ENCODE measurements around the gene SEMA3G.

The SEMA3G gene

DNA sequence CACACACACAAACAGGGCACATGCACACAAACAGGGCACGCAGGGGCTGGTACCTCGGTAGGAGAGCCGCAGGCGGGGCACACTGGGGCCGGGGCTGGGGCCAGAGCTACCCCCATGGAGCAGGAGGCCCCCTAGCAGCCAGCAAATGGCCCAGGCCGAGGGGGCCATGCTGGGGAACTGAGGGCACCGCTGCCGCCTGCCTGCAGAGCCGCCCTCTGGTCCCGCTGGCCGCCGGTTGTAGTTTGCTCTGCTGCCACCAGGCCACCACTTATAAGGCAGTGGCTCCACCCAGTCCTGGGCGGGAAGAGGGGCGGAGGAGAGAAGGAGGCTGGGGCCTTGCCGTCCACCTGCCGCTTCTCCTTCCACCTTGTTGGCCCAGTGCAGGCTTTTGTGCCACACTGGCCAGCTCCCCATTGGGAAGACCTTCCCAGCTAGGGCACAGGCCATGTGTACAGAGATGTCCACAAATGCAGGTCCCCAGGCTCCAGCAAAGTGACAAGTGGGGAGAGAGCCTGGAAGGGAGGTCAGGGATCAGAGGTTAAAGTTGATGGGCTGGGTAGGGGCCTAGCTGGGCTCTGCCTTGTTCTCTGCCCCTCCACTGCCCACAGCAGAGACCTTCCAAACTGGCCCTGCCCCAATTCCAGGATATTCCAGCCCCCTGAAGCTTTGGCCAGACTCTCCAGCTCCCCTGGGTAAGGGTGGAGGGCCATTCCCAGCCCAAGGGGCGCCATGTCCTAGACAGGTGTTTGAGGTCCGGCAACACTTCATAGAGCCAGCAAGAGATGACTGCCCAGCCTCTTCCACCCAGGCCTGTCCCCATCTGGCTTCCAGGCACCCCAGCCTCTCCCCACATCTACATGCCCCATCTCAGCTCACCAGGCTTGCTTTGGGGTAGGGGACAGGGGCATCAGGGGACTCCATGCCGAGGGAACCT lies at the start of gene SEMA3G:
Gene SEMA3G, minus strand, starts transcription at position 244 of the 934 bp plus-strand sequence. Its CDS starts 76 bp downstream, at position 168.
- DNase-seq = peak; percentile 27

DNA sequence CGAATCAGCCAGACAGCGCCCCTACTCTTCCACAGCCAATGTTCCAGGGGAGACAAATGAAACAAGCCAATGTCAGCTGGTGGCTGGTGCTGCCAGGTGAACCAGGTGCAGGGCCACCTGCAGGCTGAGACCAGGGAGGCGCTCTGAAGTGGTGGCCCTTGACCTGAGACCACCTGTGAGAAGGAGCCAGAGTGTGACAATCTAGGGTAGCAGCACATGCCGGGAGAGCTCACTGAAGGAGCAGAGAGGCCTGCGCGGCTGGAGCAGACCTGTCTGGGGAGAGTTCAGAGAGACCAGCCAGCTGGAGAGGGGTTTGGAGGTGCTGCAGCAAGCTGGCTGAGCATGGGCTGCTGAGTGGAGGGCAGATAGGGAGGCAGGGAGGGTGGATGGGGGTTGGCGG lies 49.5 kb upstream of the SEMA3G start:
- DNase-seq = no peak

DNA sequence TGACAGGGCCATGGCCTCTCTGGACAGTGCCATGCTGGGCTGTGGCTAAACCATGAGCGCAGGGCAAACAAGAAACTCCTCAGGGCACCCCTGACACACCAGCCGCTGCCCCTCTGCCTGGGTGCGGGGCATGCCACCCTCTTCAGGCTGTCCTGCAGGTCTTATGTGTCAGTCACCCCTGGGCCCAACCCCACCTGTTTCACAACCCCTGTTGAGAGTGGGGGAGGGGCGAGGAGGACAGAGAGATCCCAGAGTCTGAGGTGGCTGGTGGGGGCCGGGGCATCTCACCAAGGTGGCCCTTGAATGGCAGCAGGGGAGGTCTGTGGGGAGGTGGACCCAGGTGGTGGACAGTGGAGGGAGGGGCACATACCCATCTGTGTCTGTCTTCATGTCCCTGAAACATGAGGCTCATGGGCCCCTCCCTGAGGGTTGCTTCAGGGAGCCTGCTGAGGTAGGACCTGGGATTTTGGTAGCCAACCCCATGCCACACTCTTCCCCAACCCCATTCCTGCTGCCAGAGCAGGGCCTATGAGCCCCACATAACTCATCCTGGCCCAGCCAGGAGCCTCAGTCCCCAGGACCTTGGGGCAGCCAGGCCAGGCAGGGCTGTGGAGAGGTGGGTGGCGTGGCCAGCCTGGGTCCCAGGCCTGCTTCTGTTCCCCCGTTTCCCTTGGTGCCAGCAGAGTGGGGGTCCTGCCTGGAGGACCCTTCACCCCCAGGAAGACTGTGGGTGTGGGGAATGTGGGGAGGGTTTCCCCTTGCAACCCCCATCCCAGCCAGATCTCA lies 48.5 kb upstream of the SEMA3G start:
- no peak for DNase-seq

DNA sequence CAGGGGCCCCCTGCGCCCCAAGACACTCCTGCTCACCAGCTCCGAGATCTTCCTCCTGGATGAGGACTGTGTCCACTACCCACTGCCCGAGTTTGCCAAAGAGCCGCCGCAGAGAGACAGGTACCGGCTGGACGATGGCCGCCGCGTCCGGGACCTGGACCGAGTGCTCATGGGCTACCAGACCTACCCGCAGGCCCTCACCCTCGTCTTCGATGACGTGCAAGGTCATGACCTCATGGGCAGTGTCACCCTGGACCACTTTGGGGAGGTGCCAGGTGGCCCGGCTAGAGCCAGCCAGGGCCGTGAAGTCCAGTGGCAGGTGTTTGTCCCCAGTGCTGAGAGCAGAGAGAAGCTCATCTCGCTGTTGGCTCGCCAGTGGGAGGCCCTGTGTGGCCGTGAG lies 47.2 kb upstream of the SEMA3G start:
- no peak for DNase-seq

DNA sequence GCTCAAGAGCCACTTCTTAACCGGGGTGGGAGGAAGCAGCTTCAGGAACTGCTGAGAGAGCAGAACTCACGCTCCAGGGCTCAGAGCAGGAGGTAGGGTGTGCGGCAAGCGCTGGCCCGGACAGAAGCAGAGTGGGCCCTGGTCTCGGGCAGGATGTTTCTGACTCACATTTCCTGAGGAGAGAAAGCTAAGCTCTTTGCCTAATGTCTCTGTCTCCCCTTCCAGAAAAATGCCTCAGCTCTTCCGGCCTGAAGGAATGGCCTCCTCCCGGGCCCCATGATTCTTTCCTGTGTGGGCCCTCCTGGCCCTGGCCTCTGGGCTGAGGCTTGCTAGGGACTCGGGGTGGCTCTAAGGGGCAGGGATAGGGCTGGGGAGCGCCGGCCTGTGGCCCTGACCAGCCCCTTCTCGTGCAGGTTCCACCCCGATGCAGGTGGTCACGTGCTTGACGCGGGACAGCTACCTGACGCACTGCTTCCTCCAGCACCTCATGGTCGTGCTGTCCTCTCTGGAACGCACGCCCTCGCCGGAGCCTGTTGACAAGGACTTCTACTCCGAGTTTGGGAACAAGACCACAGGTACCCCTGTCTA lies 46.1 kb upstream of the SEMA3G start:
- DNase-seq = peak; percentile 36

DNA sequence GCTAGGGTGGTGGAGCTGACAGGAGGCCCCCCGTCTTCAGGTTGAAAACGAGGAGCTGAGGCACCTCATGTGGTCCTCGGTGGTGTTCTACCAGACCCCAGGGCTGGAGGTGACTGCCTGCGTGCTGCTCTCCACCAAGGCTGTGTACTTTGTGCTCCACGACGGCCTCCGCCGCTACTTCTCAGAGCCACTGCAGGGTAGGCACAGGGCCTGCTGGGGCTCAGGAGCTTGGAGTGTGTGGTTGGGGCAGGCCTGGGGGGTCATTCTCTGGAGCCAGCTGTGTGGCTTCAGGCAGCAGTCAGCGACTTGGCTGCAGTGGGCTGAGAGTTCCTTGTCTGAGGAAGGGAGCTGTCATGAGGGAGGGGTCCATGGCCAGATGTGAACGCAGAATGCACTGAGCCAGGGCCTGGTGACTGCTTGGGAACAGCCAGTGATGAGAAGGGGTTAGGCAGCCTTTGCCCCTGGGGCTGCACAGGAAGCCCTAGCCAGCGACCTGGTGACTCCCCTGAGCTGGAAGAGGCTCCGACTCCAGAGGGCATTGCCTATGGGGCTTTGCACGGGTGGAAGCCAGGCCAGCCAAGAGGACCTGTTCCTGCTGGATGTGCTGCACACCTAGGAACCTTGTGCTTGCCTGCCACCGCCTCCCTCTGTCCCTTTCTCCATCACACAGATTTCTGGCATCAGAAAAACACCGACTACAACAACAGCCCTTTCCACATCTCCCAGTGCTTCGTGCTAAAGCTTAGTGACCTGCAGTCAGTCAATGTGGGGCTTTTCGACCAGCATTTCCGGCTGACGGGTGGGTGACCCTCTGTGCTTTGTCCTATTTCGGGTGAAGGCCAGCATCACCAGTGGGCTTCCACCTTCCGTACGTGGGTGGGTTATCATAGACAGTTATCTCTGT lies 45.4 kb upstream of the SEMA3G start:
- DNase-seq = no peak

DNA sequence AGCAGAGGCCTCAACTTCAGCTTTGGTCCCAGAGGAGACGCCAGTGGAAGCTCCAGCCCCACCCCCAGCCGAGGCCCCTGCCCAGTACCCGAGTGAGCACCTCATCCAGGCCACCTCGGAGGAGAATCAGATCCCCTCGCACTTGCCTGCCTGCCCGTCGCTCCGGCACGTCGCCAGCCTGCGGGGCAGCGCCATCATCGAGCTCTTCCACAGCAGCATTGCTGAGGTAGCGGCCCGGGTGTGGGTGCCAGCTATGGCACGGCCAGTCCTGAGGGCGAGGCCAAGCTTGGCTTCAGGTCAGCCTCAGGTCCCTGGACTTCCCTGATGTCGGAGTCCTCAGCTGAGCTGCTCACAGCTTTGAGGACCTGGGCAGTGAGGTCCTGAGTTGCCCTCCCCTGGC lies 44.5 kb upstream of the SEMA3G start:
- no peak for DNase-seq

DNA sequence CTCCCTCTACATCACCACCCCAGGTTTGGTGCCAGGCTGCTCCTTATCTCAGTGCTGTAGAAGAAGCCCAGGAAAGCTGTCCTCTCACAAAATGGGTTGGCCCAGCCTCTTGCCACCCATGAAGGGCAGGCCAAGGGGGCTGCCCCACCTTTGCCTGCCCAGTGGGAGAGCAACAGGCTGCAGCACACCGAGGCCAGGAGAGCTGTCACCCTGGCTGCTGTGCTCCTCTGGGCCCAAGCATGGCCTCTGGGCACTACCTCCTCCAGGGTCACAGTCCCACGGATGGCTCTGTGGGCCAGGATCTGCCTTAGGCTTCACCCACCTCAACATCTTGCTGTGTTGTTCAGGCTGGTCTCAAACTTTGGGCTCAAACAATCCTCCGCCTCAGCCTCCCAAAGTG lies 43.8 kb upstream of the SEMA3G start:
- no peak for DNase-seq

DNA sequence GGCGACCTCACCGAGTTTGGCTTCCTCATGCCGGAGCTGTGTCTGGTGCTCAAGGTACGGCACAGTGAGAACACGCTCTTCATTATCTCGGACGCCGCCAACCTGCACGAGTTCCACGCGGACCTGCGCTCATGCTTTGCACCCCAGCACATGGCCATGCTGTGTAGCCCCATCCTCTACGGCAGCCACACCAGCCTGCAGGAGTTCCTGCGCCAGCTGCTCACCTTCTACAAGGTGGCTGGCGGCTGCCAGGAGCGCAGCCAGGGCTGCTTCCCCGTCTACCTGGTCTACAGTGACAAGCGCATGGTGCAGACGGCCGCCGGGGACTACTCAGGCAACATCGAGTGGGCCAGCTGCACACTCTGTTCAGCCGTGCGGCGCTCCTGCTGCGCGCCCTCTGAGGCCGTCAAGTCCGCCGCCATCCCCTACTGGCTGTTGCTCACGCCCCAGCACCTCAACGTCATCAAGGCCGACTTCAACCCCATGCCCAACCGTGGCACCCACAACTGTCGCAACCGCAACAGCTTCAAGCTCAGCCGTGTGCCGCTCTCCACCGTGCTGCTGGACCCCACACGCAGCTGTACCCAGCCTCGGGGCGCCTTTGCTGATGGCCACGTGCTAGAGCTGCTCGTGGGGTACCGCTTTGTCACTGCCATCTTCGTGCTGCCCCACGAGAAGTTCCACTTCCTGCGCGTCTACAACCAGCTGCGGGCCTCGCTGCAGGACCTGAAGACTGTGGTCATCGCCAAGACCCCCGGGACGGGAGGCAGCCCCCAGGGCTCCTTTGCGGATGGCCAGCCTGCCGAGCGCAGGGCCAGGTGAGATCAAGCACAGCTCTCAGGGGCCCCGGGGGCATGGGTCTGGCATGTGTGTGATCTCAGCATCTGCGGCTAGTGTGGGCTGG lies 43.1 kb upstream of the SEMA3G start:
- no peak for DNase-seq

DNA sequence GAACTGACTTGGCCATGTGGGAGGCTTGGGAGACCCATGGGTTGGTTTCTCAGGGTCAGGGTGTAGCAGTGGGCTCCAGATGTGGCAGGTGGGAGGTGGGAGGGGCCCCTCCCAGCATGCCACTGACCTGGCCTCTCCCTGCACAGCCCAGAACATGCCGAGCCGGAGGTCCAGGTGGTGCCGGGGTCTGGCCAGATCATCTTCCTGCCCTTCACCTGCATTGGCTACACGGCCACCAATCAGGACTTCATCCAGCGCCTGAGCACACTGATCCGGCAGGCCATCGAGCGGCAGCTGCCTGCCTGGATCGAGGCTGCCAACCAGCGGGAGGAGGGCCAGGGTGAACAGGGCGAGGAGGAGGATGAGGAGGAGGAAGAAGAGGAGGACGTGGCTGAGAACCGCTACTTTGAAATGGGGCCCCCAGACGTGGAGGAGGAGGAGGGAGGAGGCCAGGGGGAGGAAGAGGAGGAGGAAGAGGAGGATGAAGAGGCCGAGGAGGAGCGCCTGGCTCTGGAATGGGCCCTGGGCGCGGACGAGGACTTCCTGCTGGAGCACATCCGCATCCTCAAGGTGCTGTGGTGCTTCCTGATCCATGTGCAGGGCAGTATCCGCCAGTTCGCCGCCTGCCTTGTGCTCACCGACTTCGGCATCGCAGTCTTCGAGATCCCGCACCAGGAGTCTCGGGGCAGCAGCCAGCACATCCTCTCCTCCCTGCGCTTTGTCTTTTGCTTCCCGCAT lies 42.3 kb upstream of the SEMA3G start:
- no peak for DNase-seq

DNA sequence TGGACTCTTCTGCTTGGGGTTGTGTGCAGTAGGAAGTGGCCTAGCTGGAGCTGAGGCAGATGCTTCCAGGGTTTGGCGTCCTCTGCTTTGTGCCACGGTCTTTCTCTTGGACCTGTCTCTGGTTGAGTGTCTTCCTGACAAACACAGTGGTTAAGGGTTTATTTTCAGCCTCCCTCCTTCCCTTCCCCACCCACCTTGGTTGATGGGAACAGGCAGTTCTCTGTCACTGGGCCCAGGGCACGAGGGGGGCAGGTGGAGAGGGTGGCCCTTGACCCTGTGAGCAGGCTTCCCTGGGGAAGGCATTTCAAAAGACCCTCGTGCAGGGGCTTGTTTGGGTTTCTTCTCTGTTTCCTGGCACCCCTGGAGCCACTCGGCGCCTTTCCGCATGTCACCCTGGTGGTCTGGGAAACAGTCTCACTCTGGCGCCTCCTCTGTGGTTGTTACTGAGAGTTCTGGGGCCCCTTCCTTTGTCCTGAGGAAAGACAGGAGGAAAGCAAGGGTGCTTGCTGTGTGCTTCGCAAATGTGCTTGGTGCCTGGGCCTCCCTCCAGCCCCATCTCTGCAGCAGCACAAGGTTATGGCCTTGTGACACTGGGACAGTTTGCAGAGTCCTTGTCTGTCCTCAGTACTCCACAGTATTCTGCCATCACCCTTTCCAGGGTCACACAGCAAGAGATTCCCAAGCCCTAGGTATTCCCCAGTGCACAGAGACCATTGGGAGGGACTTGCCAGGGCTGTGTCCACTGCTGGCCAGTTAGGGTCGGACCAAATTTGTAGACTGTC lies 40.0 kb upstream of the SEMA3G start:
- no peak for DNase-seq

DNA sequence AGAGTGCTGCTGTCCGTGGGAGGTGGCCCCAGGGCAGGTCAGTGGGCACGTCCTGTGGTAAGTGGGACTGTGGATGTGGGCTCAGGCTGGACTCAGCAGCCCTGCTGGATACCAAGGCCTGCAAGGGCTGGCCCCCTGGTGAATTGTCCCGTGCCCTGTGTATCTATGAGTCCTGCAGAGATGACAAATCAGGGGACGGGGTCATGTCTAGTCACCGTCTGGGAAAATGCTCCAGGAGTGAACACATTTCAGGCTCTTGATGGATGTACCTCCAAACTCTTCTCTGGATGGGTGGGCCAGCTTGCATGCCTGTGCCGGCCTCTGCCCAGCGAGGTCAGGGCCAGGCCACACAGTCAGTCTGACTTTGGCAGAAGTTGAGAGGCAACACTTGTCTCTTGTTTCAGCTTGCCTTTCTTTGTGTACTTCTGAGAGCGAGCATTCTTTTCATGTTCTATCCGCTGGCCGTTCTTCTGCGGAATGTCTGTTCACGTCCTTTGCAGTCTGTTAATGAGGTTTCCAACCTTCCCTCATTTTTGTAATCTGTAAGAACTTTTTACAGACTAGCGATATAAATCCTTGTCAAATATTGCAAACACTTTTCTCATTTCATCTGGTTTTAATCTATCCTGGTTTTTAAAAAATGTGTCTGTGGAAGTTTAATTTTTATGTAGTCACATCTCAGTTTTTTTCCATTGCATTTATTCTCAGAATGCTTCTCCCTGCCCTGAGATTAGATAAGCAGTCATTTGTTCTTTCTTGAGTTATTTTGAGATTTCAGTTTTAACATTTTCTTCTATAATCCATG lies 38.9 kb upstream of the SEMA3G start:
- DNase-seq = no peak

DNA sequence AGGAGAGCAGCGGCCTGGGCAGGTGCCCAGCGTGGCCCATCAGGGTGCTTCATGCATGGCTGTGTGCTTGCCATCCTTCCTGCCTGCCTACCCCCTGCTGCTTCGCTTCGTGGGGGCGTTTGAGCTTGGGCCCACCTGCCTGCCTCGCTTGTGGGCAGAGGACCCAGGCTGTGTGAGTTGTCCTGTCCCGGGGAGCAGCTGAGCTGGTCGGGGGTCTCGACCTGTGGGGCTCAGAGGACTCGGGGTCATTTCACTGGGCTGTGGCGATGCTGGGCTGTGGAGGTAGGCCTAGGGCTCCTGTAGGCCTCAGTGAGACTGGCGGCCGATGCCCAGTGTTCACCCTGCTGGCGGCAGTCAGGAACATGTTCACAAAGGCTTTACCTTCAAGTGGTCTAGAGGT lies 38.2 kb upstream of the SEMA3G start:
- DNase-seq = no peak

DNA sequence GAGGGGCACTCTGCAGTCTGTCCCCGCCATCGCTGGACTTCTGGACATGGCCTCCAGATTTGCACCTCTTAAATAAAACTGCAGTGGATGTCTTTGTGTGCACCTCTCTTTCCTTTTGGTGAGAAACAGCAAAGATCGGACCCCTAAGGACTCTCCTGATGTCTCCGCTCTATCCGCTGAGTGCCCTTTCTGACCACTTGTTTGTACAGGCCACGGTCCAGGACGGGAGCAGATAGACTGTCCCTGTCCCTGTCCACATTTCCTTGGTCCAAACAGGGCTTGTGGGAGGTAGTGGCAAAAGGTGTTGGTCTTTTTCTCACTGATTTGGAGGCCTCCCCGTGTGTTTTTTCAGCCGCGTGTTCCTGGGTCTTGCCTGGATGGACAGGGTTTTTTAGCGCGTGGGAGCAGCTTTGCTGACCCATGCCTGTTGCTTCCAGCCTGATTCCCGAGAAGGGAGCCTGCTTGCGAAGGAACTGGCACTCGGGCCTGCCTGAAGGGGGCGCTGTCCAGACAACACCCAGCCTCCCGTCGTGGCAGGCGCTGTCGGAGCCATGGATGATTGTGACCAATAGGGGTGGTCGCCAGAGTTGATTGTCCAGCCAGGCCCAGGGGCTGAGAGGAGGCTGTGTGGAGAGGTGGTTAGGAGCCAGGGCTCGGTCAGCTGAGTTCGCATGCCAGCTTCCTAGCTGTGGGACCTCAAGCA lies 37.1 kb upstream of the SEMA3G start:
- no peak for DNase-seq

DNA sequence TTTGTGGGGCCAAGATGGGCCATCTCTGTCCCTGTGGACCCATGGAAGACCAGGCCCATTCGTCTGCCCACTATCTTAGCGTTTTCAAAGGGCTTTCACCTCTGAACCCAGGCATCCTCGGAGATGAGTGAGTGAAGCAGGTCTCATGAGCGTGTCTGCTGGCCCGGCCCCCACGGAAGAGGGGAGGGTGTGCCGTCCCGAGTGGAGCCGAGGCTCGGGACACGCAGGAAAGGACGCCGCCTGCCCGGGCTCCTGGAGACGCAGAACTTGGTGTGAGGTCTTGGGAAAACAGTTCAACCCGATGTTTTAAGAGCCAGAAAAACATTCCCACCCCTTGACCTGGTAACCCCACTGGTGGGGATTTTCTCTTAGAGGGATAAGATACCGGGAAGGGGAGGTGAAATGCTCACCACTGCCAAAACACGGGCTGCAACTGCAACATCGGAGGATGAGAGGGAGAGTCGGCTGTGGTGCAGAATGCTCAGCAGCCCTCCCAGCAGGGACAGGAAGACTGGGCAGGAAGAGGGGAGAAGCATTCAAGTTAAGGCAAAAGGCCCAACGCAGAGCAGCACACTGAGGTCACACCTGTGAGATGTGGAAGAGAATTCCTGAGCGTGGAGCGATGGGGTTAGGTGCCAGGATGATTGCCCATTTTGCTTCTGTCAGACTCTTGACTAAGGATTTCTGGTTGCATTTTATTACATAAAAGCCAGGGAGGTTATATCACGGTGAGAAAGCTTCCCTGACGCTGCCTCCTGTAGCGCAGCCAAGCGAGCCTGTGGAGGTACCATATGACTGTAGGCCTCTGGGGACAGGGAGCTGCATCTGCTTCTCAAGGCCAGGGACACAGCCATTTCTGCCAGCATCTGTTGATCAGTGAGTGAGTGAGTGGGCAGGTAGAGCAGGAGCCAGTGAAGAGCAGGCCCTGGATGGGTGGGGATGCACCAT lies 36.1 kb upstream of the SEMA3G start:
- no peak for DNase-seq

DNA sequence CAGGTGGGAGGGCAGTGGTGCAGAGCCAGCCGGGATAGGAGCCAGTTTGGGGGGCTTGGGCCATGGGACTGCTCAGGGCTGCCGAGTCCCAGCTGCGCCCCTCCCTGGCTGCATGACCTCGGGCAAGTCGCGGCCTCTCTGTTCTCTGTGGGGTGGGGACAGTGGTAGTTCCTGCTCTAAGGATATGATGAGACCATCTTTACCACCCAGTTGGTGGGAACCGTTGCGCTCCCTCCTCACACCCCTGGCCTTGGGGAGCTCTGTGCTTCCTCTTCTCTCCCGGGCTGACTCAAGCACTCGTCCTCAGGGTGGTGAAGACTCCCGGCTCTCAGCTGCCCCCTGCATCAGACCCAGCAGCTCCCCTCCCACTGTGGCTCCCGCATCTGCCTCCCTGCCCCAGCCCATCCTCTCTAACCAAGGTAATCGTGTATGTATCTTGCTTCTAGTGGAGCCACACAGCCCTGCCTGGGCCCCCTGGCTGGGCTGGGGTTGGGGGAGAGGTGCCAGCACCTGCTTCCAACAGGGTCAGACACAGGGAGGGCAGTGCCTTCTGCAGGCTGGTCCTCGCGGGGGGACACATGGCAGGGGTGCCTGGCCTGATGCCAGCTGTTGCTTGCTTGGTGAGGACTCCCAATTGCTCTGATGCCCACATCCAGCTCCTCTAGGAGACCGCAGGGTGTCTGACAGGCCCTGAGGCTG lies 35.1 kb upstream of the SEMA3G start:
- no peak for DNase-seq
